NCI-H1048 (cell line): ENCODE results near the gene PLXND1.

Experiments used
- DNase-seq: peaks from one replicate; lab custom pipeline; 2025; lab: John Stamatoyannopoulos, UW

Gene PLXND1

GRCh38 chr3:129561619-129562248, 44.7 kb downstream of the PLXND1 start:
- DNase-seq, result no peak

GRCh38 chr3:129560911-129561594, 45.4 kb downstream of the PLXND1 start:
- no peak for DNase-seq

- DNase-seq, result no peak
Observed at GRCh38 chr3:129560269-129560787, 46.1 kb downstream of the PLXND1 start.

GRCh38 chr3:129559565-129560079, 46.9 kb downstream of the PLXND1 start:
- DNase-seq, result no peak

GRCh38 chr3:129558772-129559564, 47.5 kb downstream of the PLXND1 start:
- no peak for DNase-seq

GRCh38 chr3:129558081-129558771, 48.2 kb downstream of the PLXND1 start:
- no peak for DNase-seq

GRCh38 chr3:129557548-129557894, 49.0 kb downstream of the PLXND1 start:
- DNase-seq, result no peak

- DNase-seq, result no peak
Observed at GRCh38 chr3:129556890-129557547, 49.5 kb downstream of the PLXND1 start.

GRCh38 chr3:129556358-129556695, 50.1 kb downstream of the PLXND1 start:
- DNase-seq, result no peak

GRCh38 chr3:129555616-129556357, 50.7 kb downstream of the PLXND1 start:
- DNase-seq, result no peak

- DNase-seq, result no peak
Observed at GRCh38 chr3:129555153-129555550, 51.3 kb downstream of the PLXND1 start.

- DNase-seq, result no peak
Observed at GRCh38 chr3:129554356-129555152, 51.9 kb downstream of the PLXND1 start.

GRCh38 chr3:129553719-129554118, 52.8 kb downstream of the PLXND1 start:
- no peak for DNase-seq

- no peak for DNase-seq
Observed at GRCh38 chr3:129553171-129553570, 53.3 kb downstream of the PLXND1 start.

- DNase-seq, result no peak
Observed at GRCh38 chr3:129552287-129553050, 54.0 kb downstream of the PLXND1 start.

GRCh38 chr3:129549805-129550204, 56.7 kb downstream of the PLXND1 start:
- no peak for DNase-seq

GRCh38 chr3:129549006-129549800, 57.3 kb downstream of the PLXND1 start:
- no peak for DNase-seq
